ENCODE measurements around the gene CAMTA1.

The CAMTA1 gene

GRCh38 chr1:7335224-7335879 lies 550.1 kb downstream of the CAMTA1 start:
- peak; percentile 60 for DNase-seq

GRCh38 chr1:7338439-7338838 lies 553.2 kb downstream of the CAMTA1 start:
- no peak for DNase-seq

- no peak for DNase-seq
Observed at GRCh38 chr1:7339014-7339413, 553.8 kb downstream of the CAMTA1 start.

- DNase-seq, result no peak
Observed at GRCh38 chr1:7339953-7340352, 554.7 kb downstream of the CAMTA1 start.

GRCh38 chr1:7341145-7341905 lies 556.1 kb downstream of the CAMTA1 start:
- DNase-seq, result peak; percentile 51

- DNase-seq, result no peak
Observed at GRCh38 chr1:7343882-7344281, 558.6 kb downstream of the CAMTA1 start.

- DNase-seq, result no peak
Observed at GRCh38 chr1:7344299-7344698, 559.0 kb downstream of the CAMTA1 start.

- no peak for DNase-seq
Observed at GRCh38 chr1:7345516-7345915, 560.3 kb downstream of the CAMTA1 start.

- no peak for DNase-seq
Observed at GRCh38 chr1:7346070-7346596, 560.9 kb downstream of the CAMTA1 start.

GRCh38 chr1:7346600-7347570 lies 561.6 kb downstream of the CAMTA1 start:
- no peak for DNase-seq

GRCh38 chr1:7348073-7348472 lies 562.8 kb downstream of the CAMTA1 start:
- no peak for DNase-seq

GRCh38 chr1:7348580-7348979 lies 563.3 kb downstream of the CAMTA1 start:
- no peak for DNase-seq

- DNase-seq, result no peak
Observed at GRCh38 chr1:7350804-7351203, 565.5 kb downstream of the CAMTA1 start.

GRCh38 chr1:7351649-7352048 lies 566.4 kb downstream of the CAMTA1 start:
- DNase-seq, result no peak

- no peak for DNase-seq
Observed at GRCh38 chr1:7352364-7352763, 567.1 kb downstream of the CAMTA1 start.

GRCh38 chr1:7352974-7353373 lies 567.7 kb downstream of the CAMTA1 start:
- no peak for DNase-seq

- no peak for DNase-seq
Observed at GRCh38 chr1:7355646-7356045, 570.4 kb downstream of the CAMTA1 start.

GRCh38 chr1:7356079-7356478 lies 570.8 kb downstream of the CAMTA1 start:
- peak; percentile 46 for DNase-seq

- no peak for DNase-seq
Observed at GRCh38 chr1:7358425-7358824, 573.2 kb downstream of the CAMTA1 start.

GRCh38 chr1:7360526-7360925 lies 575.3 kb downstream of the CAMTA1 start:
- DNase-seq, result no peak

GRCh38 chr1:7362947-7363346 lies 577.7 kb downstream of the CAMTA1 start:
- no peak for DNase-seq

- DNase-seq, result no peak
Observed at GRCh38 chr1:7363450-7363849, 578.2 kb downstream of the CAMTA1 start.

GRCh38 chr1:7365706-7366105 lies 580.5 kb downstream of the CAMTA1 start:
- no peak for DNase-seq

All from NCI-H510A (cell line).